KOPT-K1 (cell line): Measurements from ENCODE around the gene PRSS37.

Source experiments
- H3K27ac ChIP-seq: fragments of 200-600 bp; sonication (generic); 2 replicates; pipeline ENCODE4 v1.5.1; 2016; ENCODE audit warnings: antibody characterized with exemption, mild to moderate bottlenecking, low read depth, low read length; ENCODE audit not compliant: poor library complexity, severe bottlenecking
- H3K36me3 ChIP-seq: fragments of 200-600 bp; sonication (generic); 2 replicates; pipeline ENCODE4 v1.5.1; 2017; ENCODE audit warnings: antibody characterized with exemption, mild to moderate bottlenecking, low read length, moderate library complexity; ENCODE audit not compliant: insufficient read depth
- H3K9me3 ChIP-seq: fragments of 200-600 bp; sonication (generic); 2 replicates; pipeline ENCODE4 v1.5.1; 2017; ENCODE audit warnings: antibody characterized with exemption, low read length, mild to moderate bottlenecking; ENCODE audit not compliant: insufficient read depth, poor library complexity, severe bottlenecking

The PRSS37 gene

DNA sequence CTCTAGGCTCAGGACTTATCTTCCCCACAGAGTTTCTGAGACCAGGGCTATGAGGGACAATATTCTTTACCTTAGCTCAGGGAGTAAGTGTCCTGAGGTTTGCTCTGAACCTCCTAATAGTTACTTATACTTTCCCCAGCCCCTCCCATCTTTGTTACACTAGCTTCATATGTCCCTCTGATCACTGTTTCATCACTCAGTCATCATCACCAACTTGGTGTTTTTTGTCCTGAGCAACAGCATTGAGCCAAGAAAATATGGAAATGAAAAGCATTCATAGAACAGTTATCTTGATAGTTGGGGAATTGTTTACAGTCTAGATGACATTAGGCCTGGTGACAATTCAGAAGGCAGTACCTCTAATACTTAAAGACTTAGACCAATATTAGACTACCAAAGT, at the start of gene PRSS37:
TSS of gene PRSS37 (minus strand) at position 101 of the 400 bp plus-strand sequence. CDS start 436 bp downstream, outside the sequence.
- H3K9me3 ChIP-seq = no peaks in the 10 kb centered on the region
- no peaks in the 10 kb centered on the region for H3K36me3 ChIP-seq

DNA sequence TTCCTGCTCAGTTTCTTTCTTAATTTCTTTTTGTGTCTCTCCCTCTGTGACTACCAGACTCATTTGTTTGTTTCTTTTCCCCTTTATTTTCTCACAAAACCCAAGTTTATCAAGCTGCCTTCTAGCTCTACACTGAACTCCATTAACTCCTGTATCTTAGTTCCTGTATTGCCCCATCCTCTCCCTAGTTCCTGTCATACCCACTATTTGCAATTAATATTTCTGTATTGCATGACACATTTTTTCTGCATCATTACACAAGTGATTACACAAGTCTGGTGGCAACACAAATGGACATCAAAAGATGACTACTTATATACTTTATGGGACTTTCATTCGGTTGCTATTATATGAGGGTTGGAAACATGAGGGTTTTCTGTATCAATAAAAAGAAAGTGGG, 48.0 kb upstream of the PRSS37 start:
- no peaks in the 10 kb centered on the region for H3K9me3 ChIP-seq
- H3K27ac ChIP-seq = no peak overlapping the region
- H3K36me3 ChIP-seq = no peaks in the 10 kb centered on the region

More for the DNA sequence above, at the start of gene PRSS37:
- no peak within 1 kb of the TSS for H3K27ac ChIP-seq

GRCh38 chr7:141884539-141885225, 43.4 kb upstream of the PRSS37 start:
- Histone ChIP-seq H3K27ac (no peak overlapping the region), H3K36me3 (no peaks in the 10 kb centered on the region), H3K9me3 (no peaks in the 10 kb centered on the region)

DNA sequence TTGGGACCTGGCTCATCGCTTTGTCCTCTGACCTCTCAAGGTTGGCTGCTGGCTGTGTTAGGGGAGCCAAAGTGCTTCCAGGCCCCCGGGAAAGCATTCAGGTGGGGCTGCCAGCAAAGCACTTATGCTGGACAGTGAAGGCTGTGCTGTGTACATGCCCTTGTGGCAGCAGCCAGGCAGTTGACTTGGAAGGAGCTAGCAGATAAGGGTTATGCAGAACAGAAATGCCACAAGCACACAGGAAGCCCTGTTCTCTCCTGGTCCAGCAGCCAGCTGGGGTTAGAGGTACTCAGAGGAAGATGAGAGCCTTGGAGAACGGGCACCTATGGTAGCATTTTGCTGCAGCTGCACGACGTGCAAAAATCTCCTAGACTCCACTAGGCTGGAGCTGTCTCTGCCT, 39.7 kb upstream of the PRSS37 start:
- no peaks in the 10 kb centered on the region for H3K36me3 ChIP-seq
- no peaks in the 10 kb centered on the region for H3K9me3 ChIP-seq
- no peak overlapping the region for H3K27ac ChIP-seq

DNA sequence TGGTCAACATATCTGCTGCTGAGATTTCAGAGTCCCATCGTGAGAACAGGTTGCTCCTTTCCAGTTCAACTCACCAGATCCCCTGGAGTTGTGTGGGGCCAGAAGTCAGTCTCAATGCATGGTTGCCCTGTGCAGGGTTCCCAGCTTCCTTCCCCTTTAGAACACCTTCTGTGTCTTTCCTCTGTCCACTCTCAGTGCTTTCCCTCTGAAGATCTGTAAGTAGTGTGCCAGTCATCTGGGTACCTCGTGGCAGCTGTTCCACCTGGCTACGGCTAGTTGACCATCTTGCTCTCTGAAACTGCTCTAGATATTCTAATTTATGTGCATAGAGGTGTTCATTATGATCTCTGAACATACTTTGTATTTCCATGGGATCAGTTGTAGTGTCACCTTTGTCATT, 36.1 kb upstream of the PRSS37 start:
- Histone ChIP-seq H3K27ac (no peak overlapping the region), H3K36me3 (no peaks in the 10 kb centered on the region), H3K9me3 (no peaks in the 10 kb centered on the region)

- no peaks in the 10 kb centered on the region for H3K9me3 ChIP-seq
- no peak overlapping the region for H3K27ac ChIP-seq
- H3K36me3 ChIP-seq = no peaks in the 10 kb centered on the region
Measured at GRCh38 chr7:141876371-141876770, 35.1 kb upstream of the PRSS37 start.

- H3K9me3 ChIP-seq = no peaks in the 10 kb centered on the region
- H3K27ac ChIP-seq = no peak overlapping the region
Measured at GRCh38 chr7:141875453-141875852, 34.2 kb upstream of the PRSS37 start.

DNA sequence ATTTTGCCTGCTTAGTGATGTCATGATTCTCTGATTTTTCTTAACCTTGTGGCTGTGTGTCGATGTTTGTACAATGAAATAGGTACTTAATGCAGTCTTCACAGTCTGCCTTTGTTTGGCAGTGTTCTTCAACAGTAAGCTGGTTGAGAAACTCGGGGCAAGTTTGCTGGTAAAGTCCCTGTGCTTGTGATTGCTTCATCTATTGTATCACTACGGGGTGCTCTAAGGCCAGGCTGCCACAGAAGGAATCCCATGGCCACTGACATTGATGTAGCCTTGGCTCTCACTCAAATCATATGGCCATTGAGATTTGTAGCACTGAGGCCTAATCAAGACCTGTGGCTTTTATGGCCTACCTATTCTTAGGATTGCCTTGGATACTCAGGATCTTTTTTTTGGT, 33.5 kb upstream of the PRSS37 start:
- no peaks in the 10 kb centered on the region for H3K36me3 ChIP-seq
- no peaks in the 10 kb centered on the region for H3K9me3 ChIP-seq
- H3K27ac ChIP-seq = no peak overlapping the region

More at GRCh38 chr7:141875453-141875852, 34.2 kb upstream of the PRSS37 start:
- H3K36me3 ChIP-seq = no peaks in the 10 kb centered on the region

DNA sequence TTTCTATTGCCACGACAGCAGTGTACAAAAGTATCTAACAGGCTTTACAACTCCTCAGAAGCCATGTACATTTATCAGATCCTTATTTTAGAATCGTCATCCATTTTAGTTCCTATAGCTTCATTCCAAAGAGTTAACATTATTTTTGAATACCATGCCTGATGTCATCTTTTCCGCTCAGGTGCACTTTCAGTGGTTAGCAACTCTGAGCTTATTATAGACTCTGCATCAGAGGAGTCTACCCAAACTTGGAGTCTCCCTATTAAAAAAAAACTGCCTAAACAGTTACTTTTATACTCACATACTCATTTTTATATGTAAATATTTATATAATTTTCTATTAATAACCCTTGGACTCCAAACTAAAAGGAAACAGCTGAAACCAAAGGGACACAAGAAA, 31.6 kb upstream of the PRSS37 start:
- H3K27ac ChIP-seq = no peak overlapping the region
- no peaks in the 10 kb centered on the region for H3K9me3 ChIP-seq
- no peaks in the 10 kb centered on the region for H3K36me3 ChIP-seq

DNA sequence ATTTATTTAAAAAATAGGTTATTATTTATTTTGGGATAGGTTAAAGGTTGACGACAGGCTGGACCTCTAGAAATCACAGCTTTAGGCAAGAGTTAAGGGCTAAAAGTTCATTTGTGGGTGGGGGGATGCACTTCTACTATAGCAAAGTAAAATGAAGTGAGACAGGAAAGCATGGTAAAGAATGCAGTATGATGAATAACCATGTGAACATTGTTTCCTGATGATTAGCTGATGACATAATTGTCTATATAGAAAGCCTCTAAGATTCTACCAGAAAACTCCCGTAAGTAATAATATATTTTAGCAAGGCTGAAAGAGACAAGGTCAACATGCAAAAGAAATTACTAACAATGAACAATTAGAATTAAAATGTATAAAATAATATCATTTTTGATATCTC, 25.7 kb upstream of the PRSS37 start:
- Histone ChIP-seq H3K9me3 (no peaks in the 10 kb centered on the region), H3K36me3 (no peaks in the 10 kb centered on the region), H3K27ac (no peak overlapping the region)

GRCh38 chr7:141864765-141865447, 23.6 kb upstream of the PRSS37 start:
- no peak overlapping the region for H3K27ac ChIP-seq
- no peaks in the 10 kb centered on the region for H3K36me3 ChIP-seq

GRCh38 chr7:141860207-141860606, 18.9 kb upstream of the PRSS37 start:
- no peaks in the 10 kb centered on the region for H3K36me3 ChIP-seq
- H3K9me3 ChIP-seq = peaks cover 5% of the 10 kb centered on the region
- no peak overlapping the region for H3K27ac ChIP-seq

More at GRCh38 chr7:141864765-141865447, 23.6 kb upstream of the PRSS37 start:
- H3K9me3 ChIP-seq = no peaks in the 10 kb centered on the region

DNA sequence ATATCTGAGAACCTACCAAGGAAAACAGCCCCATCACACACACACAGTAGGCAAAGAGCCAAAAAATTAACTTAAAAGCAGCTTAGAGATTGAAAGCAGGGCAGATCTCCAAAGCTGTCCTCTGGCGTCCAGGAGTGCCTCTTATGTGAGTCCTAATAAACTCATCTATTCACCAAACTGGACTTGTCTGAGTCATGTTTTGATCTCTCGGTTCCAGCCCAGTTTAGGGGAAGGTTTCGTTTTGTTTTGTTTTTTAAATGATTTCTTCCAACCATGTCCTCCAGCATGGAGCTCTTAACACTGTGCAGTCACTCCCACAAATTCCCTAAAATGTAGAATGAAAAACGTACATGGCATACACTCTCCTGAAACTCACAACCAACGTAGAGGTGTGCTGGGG, 6.7 kb upstream of the PRSS37 start:
- H3K9me3 ChIP-seq = peaks cover 4% of the 10 kb centered on the region
- no peaks in the 10 kb centered on the region for H3K36me3 ChIP-seq
- no peak overlapping the region for H3K27ac ChIP-seq

GRCh38 chr7:141844256-141844655, 3.0 kb upstream of the PRSS37 start:
- H3K9me3 ChIP-seq = no peaks in the 10 kb centered on the region
- H3K36me3 ChIP-seq = no peaks in the 10 kb centered on the region
- no peak overlapping the region for H3K27ac ChIP-seq

- no peaks in the 10 kb centered on the region for H3K9me3 ChIP-seq
- H3K27ac ChIP-seq = no peak overlapping the region
- no peaks in the 10 kb centered on the region for H3K36me3 ChIP-seq
Measured at GRCh38 chr7:141842904-141843303, 1.6 kb upstream of the PRSS37 start.

- no peaks in the 10 kb centered on the region for H3K9me3 ChIP-seq
- H3K27ac ChIP-seq = no peak overlapping the region
- H3K36me3 ChIP-seq = no peaks in the 10 kb centered on the region
Measured at GRCh38 chr7:141840708-141841107, 577 bp downstream of the PRSS37 start.
